Measurements from ENCODE around the gene FBXO36.
A peak's percentile ranks its signal among the peaks of the same experiment; 100 is the strongest.

Gene FBXO36

DNA sequence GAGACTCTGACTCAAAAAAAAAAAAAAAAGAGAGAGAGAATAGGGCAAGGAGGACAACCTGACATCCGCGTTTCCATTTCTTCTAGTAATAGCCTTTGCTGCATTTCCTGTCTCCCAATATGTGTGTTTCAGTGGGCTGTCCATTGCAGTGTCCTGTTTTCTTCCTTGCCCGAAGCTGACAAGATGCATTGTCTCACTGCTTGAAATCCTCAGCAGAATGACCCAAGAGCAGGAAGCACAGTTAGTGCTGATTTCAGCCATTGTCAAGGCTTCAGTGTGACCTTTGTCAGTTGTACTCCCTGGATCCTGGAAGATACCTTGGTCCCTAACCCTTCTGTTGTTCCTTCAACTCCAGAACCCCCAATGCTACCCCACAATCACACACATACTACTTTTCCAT, 75.3 kb downstream of the FBXO36 start:
- no peak overlapping the region for H3K4me3 ChIP-seq (ENCODE audit: low read depth, low read length)
- TF ChIP-seq, protein P1, sequence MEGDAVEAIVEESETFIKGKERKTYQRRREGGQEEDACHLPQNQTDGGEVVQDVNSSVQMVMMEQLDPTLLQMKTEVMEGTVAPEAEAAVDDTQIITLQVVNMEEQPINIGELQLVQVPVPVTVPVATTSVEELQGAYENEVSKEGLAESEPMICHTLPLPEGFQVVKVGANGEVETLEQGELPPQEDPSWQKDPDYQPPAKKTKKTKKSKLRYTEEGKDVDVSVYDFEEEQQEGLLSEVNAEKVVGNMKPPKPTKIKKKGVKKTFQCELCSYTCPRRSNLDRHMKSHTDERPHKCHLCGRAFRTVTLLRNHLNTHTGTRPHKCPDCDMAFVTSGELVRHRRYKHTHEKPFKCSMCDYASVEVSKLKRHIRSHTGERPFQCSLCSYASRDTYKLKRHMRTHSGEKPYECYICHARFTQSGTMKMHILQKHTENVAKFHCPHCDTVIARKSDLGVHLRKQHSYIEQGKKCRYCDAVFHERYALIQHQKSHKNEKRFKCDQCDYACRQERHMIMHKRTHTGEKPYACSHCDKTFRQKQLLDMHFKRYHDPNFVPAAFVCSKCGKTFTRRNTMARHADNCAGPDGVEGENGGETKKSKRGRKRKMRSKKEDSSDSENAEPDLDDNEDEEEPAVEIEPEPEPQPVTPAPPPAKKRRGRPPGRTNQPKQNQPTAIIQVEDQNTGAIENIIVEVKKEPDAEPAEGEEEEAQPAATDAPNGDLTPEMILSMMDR (IDR thresholded peaks at IDR 0.05; ENCODE audit: low read depth, low read length, missing control alignments), result no peak
- DNase-seq (ENCODE audit: low read depth), result no peak

DNA sequence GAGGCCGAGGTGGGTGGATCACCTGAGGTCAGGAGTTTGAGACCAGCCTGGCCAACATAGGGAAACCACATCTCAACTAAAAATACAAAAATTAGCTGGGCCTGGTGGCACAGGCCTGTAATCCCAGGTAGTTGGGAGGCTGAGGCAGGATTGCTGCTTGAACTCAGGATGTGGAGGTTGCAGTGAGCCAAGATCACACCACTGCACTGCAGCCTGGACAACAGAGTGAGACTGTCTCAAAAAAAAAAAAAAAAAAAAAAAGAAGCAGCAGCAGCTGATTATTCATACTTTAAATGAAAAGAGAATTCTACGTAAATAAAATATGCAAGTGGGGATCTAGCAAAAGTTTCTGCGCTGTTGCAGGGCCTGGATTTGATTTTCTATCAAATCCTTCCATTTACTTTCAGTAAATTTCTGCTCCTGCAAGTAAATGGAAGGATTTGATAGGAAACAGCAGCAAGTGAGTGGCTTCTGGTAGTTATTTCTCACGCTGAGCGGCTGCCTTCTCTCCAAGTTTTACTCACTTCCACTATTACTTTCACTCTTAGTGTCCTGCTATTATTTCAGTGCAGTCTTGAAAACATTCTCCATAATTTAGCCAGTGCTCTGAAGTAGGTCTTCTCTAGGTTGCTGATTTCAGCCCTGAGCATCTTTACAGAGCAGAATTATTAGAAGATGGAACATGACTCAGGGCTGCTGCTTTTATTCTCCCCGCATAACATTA, 78.0 kb downstream of the FBXO36 start:
- peak; percentile 53 for DNase-seq (ENCODE audit: low read depth)
- H3K4me3 ChIP-seq (ENCODE audit: low read depth, low read length), result no peak overlapping the region; the same call in 1 of the 2 replicates
- TF ChIP-seq, protein P1 (IDR thresholded peaks at IDR 0.05; ENCODE audit: low read depth, low read length, missing control alignments), result no peak

DNA sequence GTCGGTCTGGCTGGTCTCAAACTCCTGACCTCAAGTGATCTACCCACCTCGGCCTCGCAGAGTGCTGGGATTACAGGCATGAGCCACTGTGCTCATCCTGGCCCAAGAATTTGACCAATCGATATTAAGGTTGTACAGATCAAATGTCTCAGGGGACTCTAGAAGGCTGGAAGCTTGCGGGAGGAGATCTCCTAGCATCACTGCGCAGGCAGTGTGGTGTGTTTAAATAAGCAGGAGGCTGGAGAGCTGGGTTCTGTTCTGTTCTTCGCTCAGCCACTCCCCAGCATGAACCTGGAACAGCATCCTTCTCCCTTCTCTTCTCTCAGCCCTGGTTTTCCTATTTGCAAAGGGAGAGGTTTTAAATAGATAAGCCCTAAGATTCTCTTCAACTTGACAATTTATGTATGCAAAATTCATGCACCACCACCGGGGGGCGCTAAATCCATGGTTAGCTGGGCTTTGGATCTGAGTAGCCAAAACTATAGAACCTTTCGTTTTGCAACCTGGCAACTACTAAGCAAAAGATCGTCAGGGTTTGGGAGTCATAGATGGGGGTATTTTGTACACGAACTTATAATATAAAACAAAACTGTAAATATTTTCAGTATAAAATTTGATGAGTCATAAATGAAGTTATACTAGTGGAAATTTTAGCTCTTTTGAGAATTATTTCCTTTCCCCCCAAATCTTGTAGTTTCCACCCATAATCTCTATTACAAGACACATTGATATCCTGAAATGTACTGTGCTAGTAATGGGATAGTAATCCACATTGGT, 85.8 kb downstream of the FBXO36 start:
- no peak overlapping the region for H3K4me3 ChIP-seq (ENCODE audit: low read depth, low read length)
- TF ChIP-seq, protein P1 (IDR thresholded peaks at IDR 0.05; ENCODE audit: low read depth, low read length, missing control alignments), result peak; percentile 68

DNA sequence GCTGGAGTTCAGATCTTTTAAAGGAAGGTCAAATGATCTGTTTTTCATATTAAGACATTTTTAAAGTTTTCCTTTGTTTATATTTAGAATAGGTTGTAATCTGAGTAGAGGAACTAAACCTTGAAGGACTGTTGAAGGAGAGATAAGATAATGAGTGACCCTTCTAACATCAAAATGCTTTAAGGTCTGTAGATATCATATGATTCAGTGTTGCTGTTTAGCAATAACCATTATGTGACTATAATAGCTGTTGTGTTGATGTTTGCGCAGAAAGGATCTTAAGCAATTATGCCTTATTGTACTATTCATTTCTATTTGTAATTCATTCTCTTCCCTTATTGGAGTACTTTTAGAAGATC, 86.4 kb downstream of the FBXO36 start:
- TF ChIP-seq, protein P1 (IDR thresholded peaks at IDR 0.05; ENCODE audit: low read depth, low read length, missing control alignments), result no peak
- no peak for DNase-seq (ENCODE audit: low read depth)
- H3K4me3 ChIP-seq (ENCODE audit: low read depth, low read length), result no peak overlapping the region

More for the DNA sequence above, 85.8 kb downstream of the FBXO36 start:
- DNase-seq (ENCODE audit: low read depth), result peak; percentile 40

DNA sequence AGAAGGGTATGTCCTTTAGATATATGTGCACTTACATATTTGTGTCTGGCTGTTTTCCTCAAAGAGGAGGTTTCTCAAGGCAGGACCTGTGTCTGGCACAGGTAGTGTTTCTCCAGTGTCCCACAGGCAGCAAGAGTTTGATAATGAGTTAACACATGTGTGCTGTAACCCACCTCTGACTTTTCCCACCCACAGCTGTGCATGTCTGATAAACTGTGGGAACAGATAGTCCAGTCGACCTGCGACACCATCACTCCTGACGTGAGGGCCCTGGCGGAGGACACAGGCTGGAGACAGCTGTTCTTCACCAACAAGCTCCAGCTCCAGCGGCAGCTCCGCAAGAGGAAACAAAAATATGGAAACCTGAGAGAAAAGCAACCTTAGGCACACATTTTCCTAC, 88.2 kb downstream of the FBXO36 start:
- TF ChIP-seq, protein P1 (IDR thresholded peaks at IDR 0.05; ENCODE audit: low read depth, low read length, missing control alignments), result no peak
- no peak for DNase-seq (ENCODE audit: low read depth)

DNA sequence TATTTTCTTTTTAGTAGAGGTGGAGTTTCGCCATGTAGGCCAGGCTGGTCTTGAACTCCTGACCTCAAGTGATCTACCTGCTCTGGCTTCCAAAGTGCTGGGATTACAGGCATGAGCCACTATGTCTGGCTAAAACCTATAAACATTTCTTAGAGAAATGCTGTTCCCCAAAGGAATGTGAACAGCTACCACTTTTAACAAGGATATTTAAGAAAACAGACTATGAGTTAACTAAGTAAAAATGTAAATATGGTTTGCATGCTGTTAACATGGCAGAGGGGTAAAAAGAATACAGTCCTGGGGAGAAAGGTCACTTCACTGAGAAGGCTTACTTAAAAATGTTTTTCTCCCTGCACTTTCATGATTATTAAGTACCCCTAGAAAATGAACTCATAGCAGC, 89.3 kb downstream of the FBXO36 start:
- no peak for DNase-seq (ENCODE audit: low read depth)
- TF ChIP-seq, protein P1 (IDR thresholded peaks at IDR 0.05; ENCODE audit: low read depth, low read length, missing control alignments), result no peak
- H3K4me3 ChIP-seq (ENCODE audit: low read depth, low read length), result no peak overlapping the region

More for the DNA sequence above, 88.2 kb downstream of the FBXO36 start:
- no peak overlapping the region for H3K4me3 ChIP-seq (ENCODE audit: low read depth, low read length)
